Vagina (tissue), 2 donors: Measurements from ENCODE around the gene F2RL2.

ENCODE experiments used
- CTCF ChIP-seq, 3 experiments: fragments of 450-650 bp in 2 of 3; fragments of 200-600 bp in 1 of 3; sonication (generic) in 1 of 3; IDR thresholded peaks; one replicate each; pipeline ENCODE4 v1.5.1; 2017 to 2019; ENCODE audit warnings: antibody characterized with exemption in 3 of 3, mild to moderate bottlenecking in 2 of 3, moderate library complexity in 2 of 3
- POLR2A ChIP-seq, 2 donors: fragments of 450-650 bp; IDR thresholded peaks; one replicate each; pipeline ENCODE4 v1.6.1; 2017; ENCODE audit warnings: antibody characterized with exemption in 2 of 2, mild to moderate bottlenecking in 2 of 2, moderate library complexity in 2 of 2

DNA sequence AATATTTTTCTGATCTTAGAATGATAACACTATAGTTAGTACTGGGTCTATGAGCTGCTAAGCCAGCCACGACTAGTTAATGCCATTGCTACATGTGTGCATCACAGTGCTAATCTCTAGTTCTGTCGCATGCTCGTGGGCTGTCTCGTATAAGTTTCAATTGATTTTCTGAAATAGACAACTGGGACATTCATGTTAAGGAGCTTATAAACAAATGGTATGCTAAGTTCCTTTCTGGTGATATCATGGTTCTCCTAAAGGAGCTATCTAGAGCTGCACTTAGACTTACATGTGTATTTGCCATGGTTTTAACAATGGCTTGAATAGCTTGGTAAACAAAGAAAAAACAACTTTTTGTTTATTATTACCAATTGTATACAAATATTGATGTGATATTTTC, 46.2 kb downstream of the F2RL2 start:
- TF ChIP-seq CTCF (IDR thresholded peaks at IDR 0.05): no peak
- TF ChIP-seq POLR2A (IDR thresholded peaks at IDR 0.05): no peak
